K562 (cell line): ENCODE results near the gene TLX2. TPM values are rescaled to one million over a fixed set of nuclear protein-coding genes. Genes with fewer than 3 reads are reported as not detected.

Experiments
- CC2D1A ChIP-seq: fragments of 450-650 bp; IDR thresholded peaks from 2 replicates; pipeline ENCODE4 v1.6.1; 2017; ENCODE audit warnings: mild to moderate bottlenecking
- GTF2A2 ChIP-seq: IDR thresholded peaks from 2 replicates; pipeline ENCODE4 v1.6.1; 2016; ENCODE audit warnings: mild to moderate bottlenecking, missing genetic modification characterization, missing compliant biosample characterization
- KDM2B ChIP-seq: fragments of 250-450 bp; sonication (Bioruptor Pico); IDR thresholded peaks from 2 replicates; pipeline ENCODE4 v1.8.0; 2021; ENCODE audit warnings: mild to moderate bottlenecking, moderate library complexity
- NFE2L1 ChIP-seq: fragments of 450-650 bp; IDR thresholded peaks from 2 replicates; pipeline ENCODE4 v1.6.1; 2016; ENCODE audit warnings: missing genetic modification characterization, low read depth, mild to moderate bottlenecking, missing compliant biosample characterization, moderate library complexity, borderline replicate concordance
- NFRKB ChIP-seq: fragments of 450-650 bp; IDR thresholded peaks from 2 replicates; pipeline ENCODE4 v1.6.1; 2016; ENCODE audit warnings: low read depth
- NUFIP1 ChIP-seq: fragments of 450-650 bp; IDR thresholded peaks from 2 replicates; pipeline ENCODE4 v1.6.1; 2018; ENCODE audit not compliant: partially characterized antibody
- PPARD ChIP-seq: fragments of 250-450 bp; sonication (Bioruptor Pico); IDR thresholded peaks from 2 replicates; pipeline ENCODE4 v1.8.0; 2022; ENCODE audit warnings: inconsistent platforms, mild to moderate bottlenecking, moderate library complexity
- SOX6 ChIP-seq: fragments of 450-650 bp; IDR thresholded peaks from 2 replicates; pipeline ENCODE4 v1.6.1; 2014; ENCODE audit warnings: mild to moderate bottlenecking
- SREBF1 ChIP-seq: fragments of 150-350 bp; IDR thresholded peaks from 2 replicates; pipeline ENCODE4 v1.6.1; 2014; ENCODE audit warnings: antibody characterized with exemption, low read depth, low read length, borderline replicate concordance
- TCF3 ChIP-seq: sonication (generic); formaldehyde crosslinking; IDR thresholded peaks from 2 replicates; pipeline ENCODE4 v1.4.0; 2020; ENCODE audit warnings: mild to moderate bottlenecking, missing genetic modification reagents
- TRIM24 ChIP-seq, 2 experiments: fragments of 450-650 bp; IDR thresholded peaks; 2 replicates each; pipeline ENCODE4 v1.6.1; 2016
- ZFP30 ChIP-seq: fragments of 250-450 bp; sonication (Bioruptor Pico); IDR thresholded peaks from 2 replicates; pipeline ENCODE4 v1.8.0; 2022; ENCODE audit warnings: moderate library complexity, mild to moderate bottlenecking, inconsistent platforms, borderline replicate concordance
- polyA plus RNA-seq, 8 experiments: library from polyadenylated mRNA; depleted of rRNA in 4 of 8; stranded (reverse) in 5 of 8; unstranded in 3 of 8; fragments of >200 nt; fragmentation: Nextera tagmentation in 2 of 8; fragmentation: Illumina TruSeq in 1 of 8; extraction: Ambion mirVana in 2 of 8; extraction: Trizol in 1 of 8; gene quantifications; 2 replicates each; pipeline versions ENCODE4 v1.2.1 to v1.2.3, GENCODE V29; 2011 to 2014; ENCODE audit warnings: inconsistent platforms in 1 of 8, missing spikeins in 1 of 8
- total RNA-seq, 7 experiments: library from RNA; depleted of rRNA in 6 of 7; stranded (reverse); fragments of >200 nt in 6 of 7; fragmentation: Illumina TruSeq in 2 of 7; extraction: Trizol in 2 of 7; gene quantifications; 2 replicates each; pipeline versions ENCODE4 v1.2.1 to v1.2.3, GENCODE V29; 2011 to 2021; ENCODE audit warnings: low replicate concordance in 1 of 7
- TF ChIP-seq, protein P1 (sequence below): fragments of 450-650 bp; formaldehyde crosslinking; IDR thresholded peaks from 2 replicates; pipeline ENCODE4 v1.4.0; 2020; ENCODE audit warnings: mild to moderate bottlenecking, moderate library complexity
- TF ChIP-seq, protein P2 (sequence below): fragments of 450-650 bp; IDR thresholded peaks from 2 replicates; pipeline ENCODE4 v1.6.1; 2014; ENCODE audit warnings: low read depth, mild to moderate bottlenecking, moderate library complexity, borderline replicate concordance
- TF ChIP-seq, protein P3 (sequence below): sonication (generic); formaldehyde crosslinking; IDR thresholded peaks from 2 replicates; pipeline ENCODE4 v1.9.0; 2022; ENCODE audit warnings: mild to moderate bottlenecking, missing genetic modification reagents
- TF ChIP-seq, protein P4 (sequence below): fragments of 250-450 bp; sonication (Bioruptor Pico); IDR thresholded peaks from 2 replicates; pipeline ENCODE4 v1.4.0; 2020
- TF ChIP-seq, protein P5 (sequence below): IDR thresholded peaks from 2 replicates; pipeline ENCODE4 v1.6.1; 2011; ENCODE audit warnings: borderline replicate concordance, low read depth, mild to moderate bottlenecking, moderate library complexity, low read length; ENCODE audit not compliant: insufficient read depth, poor library complexity, severe bottlenecking

Gene TLX2
- total and polyA plus RNA-seq, 9 of the 15 experiments (the other 6 are each of a cell fraction or from before 2014, with no cell fraction given): not detected

DNA sequence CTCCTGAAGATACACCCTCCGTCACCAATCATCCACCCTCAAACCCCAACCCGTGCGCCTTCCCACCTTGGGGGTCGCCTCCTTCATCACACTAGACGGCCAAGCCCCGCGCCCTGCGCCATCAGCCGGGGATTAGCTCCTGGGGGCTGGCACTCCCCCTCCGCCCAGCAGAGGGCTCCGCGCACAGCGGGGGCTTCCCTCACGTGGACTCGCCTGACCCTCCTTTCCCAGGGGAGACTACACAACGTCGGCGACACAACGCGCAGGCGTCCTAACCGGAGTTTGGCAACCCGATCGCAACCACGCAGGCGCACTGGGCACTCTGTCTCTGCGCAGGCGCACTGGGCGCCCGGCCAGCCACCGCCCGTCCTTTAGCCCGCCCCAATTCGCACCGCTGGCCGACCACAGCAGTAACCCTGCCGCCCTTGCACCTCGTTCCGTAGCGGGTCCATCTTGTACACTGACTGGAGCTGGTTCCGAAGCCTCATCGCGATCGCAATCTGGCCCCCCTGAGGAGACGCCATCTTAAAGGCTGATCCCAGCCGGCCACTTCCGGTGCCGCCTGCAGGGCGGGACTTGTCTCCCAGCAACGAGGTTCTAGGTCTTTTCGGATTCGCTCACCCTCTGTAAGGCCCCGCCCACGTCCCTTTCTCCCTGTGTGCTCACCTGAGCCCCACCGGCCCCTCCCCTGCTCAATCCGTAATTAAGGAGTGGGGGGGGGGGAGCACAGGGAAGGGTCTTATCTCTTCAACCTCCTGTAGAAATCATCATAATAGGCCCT lies 6.9 kb upstream of the TLX2 start, which contains the start of gene PCGF1 (continued):
- TF ChIP-seq, protein P1, sequence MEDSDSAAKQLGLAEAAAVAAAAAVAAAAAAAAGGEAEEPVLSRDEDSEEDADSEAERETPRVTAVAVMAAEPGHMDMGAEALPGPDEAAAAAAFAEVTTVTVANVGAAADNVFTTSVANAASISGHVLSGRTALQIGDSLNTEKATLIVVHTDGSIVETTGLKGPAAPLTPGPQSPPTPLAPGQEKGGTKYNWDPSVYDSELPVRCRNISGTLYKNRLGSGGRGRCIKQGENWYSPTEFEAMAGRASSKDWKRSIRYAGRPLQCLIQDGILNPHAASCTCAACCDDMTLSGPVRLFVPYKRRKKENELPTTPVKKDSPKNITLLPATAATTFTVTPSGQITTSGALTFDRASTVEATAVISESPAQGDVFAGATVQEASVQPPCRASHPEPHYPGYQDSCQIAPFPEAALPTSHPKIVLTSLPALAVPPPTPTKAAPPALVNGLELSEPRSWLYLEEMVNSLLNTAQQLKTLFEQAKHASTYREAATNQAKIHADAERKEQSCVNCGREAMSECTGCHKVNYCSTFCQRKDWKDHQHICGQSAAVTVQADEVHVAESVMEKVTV (CRISPR knock-in tag): no peak
- TF ChIP-seq TCF3 (CRISPR knock-in tag) (peak; percentile 4), NFRKB (peak; percentile 51; the same call in 1 of the 2 replicates), PPARD (CRISPR knock-in tag) (no peak), GTF2A2 (tag) (no peak), TRIM24 (IDR thresholded peaks at IDR 0.05) (no peak), SREBF1 (no peak), CC2D1A (no peak), KDM2B (CRISPR knock-in tag) (no peak; the same call in 1 of the 2 replicates), SOX6 (no peak), ZFP30 (CRISPR knock-in tag) (no peak), NFE2L1 (tag) (no peak), NUFIP1 (no peak)
- TF ChIP-seq, protein P2, sequence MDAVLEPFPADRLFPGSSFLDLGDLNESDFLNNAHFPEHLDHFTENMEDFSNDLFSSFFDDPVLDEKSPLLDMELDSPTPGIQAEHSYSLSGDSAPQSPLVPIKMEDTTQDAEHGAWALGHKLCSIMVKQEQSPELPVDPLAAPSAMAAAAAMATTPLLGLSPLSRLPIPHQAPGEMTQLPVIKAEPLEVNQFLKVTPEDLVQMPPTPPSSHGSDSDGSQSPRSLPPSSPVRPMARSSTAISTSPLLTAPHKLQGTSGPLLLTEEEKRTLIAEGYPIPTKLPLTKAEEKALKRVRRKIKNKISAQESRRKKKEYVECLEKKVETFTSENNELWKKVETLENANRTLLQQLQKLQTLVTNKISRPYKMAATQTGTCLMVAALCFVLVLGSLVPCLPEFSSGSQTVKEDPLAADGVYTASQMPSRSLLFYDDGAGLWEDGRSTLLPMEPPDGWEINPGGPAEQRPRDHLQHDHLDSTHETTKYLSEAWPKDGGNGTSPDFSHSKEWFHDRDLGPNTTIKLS: no peak; the same call in 1 of the 2 replicates
- TF ChIP-seq, protein P3, sequence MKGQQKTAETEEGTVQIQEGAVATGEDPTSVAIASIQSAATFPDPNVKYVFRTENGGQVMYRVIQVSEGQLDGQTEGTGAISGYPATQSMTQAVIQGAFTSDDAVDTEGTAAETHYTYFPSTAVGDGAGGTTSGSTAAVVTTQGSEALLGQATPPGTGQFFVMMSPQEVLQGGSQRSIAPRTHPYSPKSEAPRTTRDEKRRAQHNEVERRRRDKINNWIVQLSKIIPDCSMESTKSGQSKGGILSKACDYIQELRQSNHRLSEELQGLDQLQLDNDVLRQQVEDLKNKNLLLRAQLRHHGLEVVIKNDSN: peak; percentile 90
- TF ChIP-seq, protein P4, sequence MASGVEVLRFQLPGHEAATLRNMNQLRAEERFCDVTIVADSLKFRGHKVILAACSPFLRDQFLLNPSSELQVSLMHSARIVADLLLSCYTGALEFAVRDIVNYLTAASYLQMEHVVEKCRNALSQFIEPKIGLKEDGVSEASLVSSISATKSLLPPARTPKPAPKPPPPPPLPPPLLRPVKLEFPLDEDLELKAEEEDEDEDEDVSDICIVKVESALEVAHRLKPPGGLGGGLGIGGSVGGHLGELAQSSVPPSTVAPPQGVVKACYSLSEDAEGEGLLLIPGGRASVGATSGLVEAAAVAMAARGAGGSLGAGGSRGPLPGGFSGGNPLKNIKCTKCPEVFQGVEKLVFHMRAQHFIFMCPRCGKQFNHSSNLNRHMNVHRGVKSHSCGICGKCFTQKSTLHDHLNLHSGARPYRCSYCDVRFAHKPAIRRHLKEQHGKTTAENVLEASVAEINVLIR (CRISPR knock-in tag): no peak
- TF ChIP-seq, protein P5, sequence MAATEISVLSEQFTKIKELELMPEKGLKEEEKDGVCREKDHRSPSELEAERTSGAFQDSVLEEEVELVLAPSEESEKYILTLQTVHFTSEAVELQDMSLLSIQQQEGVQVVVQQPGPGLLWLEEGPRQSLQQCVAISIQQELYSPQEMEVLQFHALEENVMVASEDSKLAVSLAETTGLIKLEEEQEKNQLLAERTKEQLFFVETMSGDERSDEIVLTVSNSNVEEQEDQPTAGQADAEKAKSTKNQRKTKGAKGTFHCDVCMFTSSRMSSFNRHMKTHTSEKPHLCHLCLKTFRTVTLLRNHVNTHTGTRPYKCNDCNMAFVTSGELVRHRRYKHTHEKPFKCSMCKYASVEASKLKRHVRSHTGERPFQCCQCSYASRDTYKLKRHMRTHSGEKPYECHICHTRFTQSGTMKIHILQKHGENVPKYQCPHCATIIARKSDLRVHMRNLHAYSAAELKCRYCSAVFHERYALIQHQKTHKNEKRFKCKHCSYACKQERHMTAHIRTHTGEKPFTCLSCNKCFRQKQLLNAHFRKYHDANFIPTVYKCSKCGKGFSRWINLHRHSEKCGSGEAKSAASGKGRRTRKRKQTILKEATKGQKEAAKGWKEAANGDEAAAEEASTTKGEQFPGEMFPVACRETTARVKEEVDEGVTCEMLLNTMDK: peak; percentile 88
